Epithelial cell of proximal tubule (primary cell): ENCODE results near the gene PPP2R2B. TPM values are rescaled to one million over a fixed set of nuclear protein-coding genes. Genes with fewer than 3 reads are reported as not detected.

Experiments
- DNase-seq: peaks from one replicate; pipeline ENCODE4 v3.0.0-alpha.2; 2011; ENCODE audit warnings: low read depth
- H3K4me3 ChIP-seq: 2 replicates; pipeline ENCODE4 v1.5.1; 2011; ENCODE audit warnings: low read depth, mild to moderate bottlenecking, low read length
- total RNA-seq: library from RNA; depleted of rRNA; stranded (reverse); fragments of >200 nt; gene quantifications from 2 replicates; pipeline ENCODE4 v1.2.3, GENCODE V29; 2015
- TF ChIP-seq, protein P1 (sequence below): conservative IDR thresholded peaks from 2 replicates; pipeline ENCODE4 v1.5.1; 2012; ENCODE audit warnings: low read depth, mild to moderate bottlenecking, low read length

Gene PPP2R2B
- total RNA-seq, 1 donor from 2014 or later, result 3.9 TPM

DNA sequence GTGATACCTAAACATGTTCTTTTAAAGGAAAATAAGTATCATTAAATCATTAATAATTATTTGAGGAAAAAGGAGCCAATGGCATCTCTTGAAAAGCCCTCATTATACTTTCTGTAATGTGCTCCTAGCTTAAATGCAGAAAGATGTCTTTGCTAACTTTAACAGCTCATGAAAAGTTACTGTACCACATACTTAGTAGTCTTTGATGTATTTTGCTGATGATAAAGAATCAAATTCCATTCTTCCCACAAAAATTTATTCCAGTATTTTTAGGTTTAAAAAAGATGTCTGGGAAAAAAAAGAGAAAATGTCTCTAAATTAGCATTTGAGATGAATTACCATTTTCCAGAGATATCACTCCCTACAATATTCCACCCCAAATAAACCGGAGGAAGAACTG lies 112.5 kb downstream of the PPP2R2B start:
- TF ChIP-seq, protein P1, sequence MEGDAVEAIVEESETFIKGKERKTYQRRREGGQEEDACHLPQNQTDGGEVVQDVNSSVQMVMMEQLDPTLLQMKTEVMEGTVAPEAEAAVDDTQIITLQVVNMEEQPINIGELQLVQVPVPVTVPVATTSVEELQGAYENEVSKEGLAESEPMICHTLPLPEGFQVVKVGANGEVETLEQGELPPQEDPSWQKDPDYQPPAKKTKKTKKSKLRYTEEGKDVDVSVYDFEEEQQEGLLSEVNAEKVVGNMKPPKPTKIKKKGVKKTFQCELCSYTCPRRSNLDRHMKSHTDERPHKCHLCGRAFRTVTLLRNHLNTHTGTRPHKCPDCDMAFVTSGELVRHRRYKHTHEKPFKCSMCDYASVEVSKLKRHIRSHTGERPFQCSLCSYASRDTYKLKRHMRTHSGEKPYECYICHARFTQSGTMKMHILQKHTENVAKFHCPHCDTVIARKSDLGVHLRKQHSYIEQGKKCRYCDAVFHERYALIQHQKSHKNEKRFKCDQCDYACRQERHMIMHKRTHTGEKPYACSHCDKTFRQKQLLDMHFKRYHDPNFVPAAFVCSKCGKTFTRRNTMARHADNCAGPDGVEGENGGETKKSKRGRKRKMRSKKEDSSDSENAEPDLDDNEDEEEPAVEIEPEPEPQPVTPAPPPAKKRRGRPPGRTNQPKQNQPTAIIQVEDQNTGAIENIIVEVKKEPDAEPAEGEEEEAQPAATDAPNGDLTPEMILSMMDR, result no peak
- DNase-seq, result no peak
- no peak overlapping the region for H3K4me3 ChIP-seq

DNA sequence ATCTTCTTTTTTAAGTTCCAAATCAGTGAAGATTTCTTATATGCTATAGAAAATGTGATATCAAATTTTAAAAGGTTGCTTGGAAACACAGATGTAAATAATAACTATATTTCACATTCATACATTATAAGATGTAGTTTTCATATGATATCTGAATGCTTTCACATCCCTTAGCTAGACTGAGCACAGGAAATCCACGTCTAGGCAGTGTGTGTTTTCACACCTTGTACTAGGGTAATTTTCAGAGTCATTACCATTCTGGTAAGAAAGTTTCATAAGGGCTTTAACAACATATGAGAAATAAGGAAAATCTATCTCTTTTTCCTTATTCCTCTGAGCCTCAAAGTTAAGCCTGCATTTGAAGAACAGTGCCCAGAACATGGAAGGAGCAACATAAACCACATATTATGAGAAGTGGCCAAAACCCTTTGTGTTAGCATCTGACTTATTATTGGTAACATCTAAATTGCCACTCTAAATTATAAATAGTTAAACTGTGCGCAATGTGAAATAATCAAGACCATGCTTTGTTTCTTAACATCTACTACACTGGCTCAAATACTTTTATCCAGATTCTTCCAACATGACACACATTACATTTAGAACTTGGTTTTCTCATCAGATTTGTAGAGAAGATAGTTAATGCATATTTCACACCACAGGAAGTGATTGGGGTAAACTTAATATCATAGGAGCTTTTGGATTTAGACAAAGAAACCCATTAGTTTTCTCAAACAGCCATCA lies 113.3 kb downstream of the PPP2R2B start:
- no peak overlapping the region for H3K4me3 ChIP-seq
- TF ChIP-seq, protein P1, result no peak
- no peak for DNase-seq

DNA sequence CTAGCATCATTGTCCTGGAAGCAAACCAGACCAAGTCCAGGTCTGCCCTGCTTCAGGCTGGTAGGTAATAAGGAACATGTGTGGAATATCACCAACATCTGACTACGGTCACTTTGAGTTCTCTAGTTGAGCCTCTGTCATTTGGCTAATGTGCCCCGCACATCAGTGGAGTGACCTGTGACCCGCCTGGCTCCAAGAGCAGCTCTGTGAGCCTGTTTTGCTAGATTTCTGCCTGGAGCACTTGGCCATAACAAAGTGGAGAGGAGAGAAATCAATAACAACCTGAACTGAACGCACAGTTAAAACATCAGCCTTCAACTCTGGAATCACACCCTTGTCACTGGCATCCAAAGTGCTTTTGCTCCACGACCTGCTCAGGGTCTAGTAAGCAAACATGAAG lies 115.7 kb downstream of the PPP2R2B start:
- no peak overlapping the region for H3K4me3 ChIP-seq
- TF ChIP-seq, protein P1, result no peak
- DNase-seq, result no peak

DNA sequence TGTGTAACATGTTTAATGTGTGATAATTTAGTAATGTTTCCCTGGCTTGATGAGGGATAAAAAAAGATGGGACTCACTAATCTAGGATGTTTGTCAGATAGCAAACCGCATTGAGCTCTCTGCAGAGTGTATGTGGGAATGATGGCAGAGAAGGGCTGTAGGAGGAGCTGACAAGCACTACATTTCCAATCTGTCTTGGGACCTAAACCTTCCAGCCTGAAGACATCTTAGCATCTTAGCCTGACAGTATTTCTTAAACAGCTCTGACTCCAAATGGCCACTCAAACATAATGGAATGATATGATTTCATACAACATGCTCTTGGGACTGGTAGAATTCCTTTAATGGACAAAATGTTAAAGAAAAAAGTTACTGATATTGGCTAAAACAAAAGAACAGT lies 116.7 kb downstream of the PPP2R2B start:
- no peak for DNase-seq
- H3K4me3 ChIP-seq, result no peak overlapping the region
- TF ChIP-seq, protein P1, result no peak

DNA sequence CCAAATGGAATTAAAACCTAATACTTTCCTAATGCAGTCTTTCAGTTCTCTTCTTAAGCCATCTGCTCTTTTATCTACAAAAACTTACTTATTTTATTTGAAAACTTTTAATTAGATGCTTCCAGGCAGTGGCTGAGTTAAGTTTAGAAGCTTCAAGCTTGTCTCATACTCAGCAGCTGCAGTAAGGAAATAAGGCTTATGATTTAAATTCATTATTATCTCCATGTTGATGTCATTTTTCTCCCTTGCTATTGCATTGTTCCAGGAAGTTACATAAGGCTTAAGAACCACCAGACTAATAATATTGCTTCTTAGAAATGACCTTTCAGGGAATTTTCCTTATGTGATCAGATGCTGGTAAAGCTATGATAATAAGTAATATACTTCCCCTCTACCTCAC lies 119.6 kb downstream of the PPP2R2B start:
- no peak overlapping the region for H3K4me3 ChIP-seq
- TF ChIP-seq, protein P1, result no peak
- no peak for DNase-seq

DNA sequence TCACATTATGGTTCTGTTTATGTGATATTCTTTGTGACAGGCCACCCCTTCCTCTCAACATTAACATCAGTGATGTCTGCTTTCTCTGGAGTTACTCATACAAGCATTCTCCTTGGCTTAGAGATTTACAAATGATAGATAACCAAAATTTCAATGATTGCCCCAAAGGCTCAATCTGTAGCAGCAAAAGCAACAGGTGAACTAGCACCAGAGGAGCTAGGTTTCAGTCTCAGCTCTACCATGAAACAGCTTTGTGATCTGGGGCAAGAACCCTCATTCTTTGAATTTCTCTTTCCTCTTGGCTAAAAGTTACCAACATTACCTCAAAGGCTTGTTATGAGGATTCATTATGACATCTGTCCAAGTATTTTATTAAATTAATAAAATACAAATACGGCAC lies 120.5 kb downstream of the PPP2R2B start:
- H3K4me3 ChIP-seq, result no peak overlapping the region
- TF ChIP-seq, protein P1, result no peak
- DNase-seq, result no peak

DNA sequence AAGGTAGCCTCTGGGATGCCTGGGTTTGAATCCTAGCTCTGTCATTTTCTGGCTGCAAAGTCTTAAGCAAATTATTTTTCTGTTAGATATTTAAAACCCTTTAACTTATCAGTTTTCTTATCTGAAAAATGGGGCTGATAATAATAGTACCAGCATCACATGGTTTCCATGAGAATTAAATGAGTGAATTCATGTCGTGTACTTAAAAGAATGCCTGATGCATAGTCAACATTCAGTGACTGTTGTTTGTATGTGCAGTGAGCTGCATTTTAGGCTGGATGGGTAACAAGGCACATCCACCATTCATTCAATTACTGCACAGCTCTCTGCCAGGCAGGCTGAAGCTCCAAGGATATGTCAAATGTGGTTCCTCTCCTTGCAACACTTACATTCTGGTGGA lies 122.0 kb downstream of the PPP2R2B start:
- TF ChIP-seq, protein P1, result no peak
- H3K4me3 ChIP-seq, result no peak overlapping the region
- no peak for DNase-seq
